GM11168 (cell line): ENCODE measurements around the gene ITGB5.
"Not testable (repeated sequence)": the region's sequence is repeated elsewhere in the genome, so short reads cannot be mapped to it uniquely, and the experiment has no call there.

Experiments used
- in situ Hi-C: fragments of 300-500 bp; cut with MboI; formaldehyde crosslinking; loops from one replicate; pipeline ENCODE4 v1.12.0; 2022; ENCODE audit warnings: low sequenced_read_pairs; ENCODE audit not compliant: unreplicated experiment

The ITGB5 gene

DNA sequence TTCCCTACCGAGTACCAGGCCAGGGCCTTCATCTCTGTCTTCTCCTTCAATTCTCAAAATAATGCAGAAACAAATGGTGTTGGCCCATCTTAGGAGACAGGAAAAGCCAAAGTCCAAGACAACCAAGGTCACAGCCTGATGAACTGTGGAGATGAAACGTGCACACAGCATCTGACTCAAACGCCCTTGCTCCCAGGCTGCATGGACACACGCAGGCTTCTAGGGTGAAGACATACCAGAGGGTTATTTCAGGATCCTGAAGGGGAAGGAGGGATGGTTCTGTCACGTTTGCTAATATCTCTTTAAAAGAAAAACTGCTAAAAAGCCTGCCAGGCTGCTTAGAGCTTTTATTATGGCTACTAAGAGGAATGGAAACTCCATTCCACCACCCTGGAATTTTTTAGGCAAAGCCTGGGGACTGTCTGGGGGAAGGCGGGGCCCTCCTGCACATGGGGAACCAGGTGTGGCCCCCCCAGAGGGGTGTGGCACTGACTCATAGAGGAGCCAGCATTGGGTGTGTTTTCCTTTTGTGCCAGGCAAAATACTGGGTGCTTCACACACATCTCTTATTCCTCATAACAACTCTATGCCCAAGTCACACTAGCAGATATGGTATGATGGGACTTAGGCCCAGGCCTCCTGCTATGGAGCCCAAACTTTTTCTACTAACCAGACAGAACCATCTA lies 94.0 kb downstream of the ITGB5 start:
- in situ Hi-C loops: no loop called here

DNA sequence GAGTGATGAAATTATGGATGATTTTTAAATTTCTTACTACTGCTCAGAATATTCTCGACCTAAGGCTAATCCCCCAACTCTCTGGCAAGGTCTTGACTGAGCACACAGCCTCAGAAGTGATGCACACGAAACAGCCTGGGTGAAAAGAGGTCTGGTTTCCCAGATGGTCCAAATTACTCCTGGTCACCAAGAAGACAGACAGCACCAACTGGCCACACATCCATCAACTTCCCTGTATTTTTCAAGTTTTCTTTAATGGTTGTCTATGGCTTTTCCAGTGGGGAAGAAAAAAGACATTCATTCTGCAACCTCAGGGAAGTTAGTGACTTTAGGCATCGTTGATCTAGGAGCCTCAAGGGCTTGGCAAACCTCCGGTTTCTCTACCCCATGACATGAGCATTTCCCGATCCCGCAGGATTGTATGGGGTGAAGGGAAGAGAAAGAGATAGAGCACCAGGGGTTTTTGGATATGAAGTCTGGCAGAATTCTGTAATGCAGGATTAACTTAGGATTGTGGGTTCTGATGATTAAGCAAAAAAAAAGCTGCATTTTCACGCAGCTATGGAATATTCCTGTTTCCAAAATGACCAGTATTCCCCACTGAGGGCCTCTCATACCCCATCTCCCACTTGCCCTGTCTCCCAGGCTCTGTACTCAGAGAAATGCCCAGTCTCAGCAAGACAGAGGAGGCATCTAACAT lies 94.7 kb downstream of the ITGB5 start:
- in situ Hi-C loops: no loop called here

DNA sequence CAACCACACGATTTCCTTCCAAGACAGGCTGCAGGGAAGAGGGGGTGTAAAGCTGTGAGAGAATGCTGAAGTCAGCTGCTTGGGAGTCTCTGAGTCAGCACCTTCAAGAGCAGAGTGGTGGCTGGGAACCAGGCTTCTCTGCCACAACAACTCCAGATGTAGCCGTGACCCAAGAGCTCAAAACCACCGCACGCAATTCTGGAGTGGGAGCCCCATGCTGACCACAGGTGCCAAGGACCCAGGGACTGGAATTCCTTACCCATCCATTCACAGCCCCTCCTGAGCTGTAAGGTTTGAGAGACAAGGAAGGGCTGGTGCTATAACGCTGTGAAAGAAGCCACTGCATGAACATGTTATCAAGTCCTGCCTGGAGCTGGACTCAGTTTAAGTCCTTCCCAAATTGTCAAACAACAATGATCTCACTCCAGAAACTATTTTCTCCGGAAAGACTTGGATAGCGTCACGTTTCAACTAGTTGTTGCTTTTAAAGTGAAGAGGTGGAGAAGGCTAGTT lies 95.5 kb downstream of the ITGB5 start:
- in situ Hi-C loops: no loop called here

DNA sequence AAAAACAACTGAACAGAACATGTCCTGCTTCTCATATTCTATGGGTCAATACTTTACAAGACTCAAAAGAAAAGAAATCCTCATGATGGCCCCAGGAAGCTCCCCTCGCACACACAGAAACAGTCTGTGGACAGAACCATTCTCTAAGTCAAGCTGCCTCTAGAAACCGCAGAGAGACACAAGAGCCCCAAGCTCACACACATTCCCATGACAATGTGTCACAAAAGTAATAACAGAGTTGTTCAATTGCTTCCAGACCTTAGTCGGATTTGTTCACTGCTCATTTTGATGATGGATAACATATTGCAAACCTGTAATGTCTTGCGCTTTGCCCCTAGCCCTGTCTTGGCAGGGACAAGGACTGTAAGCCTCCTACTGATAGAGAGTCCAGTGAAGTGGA lies 96.0 kb downstream of the ITGB5 start:
- in situ Hi-C loops: no loop called here

DNA sequence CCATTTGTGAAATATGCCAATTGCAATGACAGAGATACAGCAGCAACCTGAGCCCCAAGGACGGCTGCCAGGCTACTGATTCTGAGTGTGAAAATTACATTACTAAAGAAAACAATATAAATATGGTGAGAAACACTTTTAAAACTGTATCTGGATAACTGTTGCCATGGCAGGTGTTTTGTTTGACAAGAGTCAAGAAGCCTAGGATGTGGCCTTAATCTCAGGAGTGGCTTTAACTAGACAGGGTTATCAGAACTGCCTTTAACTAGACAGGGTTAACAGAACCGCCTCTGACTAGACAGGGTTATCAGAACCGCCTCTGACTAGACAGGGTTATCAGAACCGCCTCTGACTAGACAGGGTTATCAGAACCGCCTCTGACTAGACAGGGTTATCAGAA lies 98.1 kb downstream of the ITGB5 start:
- in situ Hi-C loops: not testable (repeated sequence)

DNA sequence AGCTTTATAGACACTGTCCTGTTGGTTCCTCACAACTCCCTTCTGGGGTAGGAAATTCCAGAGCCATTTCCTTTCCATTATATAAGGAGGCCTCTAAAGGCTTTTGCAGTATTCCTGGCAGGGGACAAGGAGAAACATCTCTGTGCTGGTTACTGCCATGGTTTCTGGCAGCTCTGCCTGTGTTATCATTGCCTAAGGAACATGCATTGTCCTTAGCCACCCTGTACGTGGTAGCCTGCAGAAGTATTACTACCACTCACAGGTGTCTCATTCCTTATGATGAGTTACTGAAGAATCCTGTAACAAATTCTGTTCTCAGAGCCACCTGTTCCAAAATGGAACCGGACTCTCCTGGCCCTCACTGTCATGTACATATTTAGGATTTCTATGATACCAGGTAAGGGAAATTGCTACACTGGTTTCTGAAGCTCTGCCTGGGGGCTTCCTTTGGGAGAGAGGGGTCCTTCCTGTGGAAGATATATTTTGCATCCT lies 98.9 kb downstream of the ITGB5 start:
- in situ Hi-C loops: no loop called here

DNA sequence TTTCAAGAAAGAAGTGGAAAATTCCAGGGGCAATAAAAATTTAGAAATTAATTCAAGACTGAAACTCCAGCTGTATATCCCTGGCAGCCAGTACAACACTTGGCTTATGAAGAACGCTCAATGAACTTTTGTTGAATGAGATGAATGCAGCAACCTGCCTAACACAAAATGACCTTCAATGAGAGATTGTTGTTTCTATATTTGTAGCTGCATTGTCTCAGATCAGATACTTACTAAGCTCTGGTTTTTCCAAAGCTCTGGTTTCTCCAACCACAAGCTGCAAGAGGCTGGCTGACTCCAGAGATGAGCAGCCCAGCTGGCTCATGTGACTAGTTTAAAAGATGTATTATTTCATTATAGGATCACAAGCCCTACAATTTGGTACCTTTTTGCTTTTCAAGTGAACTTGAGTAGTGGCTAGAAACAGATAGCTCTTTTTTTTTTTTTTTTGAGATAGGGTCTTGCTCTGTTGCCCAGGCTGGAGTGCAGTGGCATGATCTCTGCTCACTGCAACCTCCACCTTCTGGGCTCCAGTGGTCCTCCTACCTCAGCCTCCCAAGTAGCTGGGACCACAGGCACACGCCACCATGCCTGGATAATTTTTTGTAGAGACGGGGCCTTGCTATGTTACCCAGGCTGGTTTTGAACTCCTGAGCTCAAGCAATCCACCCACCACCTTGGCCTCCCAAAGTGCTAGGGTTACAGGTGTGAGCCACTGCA lies 99.5 kb downstream of the ITGB5 start:
- in situ Hi-C loops: no loop called here

DNA sequence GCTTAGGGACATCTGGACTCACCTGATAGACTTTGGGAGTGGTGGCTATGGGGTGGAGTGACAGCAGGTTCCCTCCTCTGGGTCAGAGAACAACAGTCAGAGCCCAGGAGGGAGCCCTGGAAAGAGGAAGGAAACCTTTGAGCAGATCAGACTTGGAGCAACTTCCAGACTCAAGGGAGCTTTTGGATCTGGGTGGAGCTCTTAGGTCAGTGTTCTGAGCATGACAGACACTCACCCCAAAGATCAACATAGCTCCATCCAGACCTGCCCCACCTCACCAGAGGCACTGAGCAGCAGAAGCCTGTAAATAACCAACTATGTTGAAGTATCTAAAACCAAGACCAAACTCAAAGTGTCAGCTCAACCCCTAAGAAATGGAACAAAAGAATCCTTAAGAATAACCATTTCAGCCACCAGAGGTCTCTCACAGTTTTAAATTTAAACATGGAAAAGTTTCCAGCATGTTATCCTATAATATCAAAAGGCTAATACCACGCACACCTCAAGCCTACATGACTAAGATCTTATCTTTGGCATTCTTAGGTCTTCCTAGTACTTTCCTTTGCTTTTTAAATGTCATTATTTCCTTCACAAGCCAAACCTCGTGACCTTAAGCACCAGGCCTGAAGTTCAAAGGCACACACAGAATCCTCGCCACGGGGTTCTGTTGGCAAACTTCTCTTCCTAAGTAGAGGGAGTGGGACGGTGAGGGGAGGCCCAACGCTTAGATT lies 100.5 kb downstream of the ITGB5 start:
- in situ Hi-C loops: no loop called here

DNA sequence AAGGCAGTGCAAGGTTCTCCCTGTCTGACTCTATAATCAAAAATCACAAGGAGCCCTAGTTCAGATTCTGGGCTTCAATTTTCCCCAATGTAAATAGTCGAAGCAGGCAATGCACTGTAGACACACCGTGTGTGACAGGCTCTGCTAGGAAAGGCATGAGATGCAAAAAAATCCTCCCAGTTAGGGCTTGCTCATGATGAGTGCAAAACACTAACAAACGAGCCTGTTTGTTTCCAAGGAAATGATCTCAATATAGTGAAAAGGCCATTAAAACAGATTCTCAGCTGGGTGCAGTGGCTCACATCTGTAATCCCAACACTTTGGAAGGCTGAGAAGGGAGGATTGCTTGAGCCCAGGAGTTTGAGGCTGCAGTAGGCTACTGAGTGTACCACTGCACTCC lies 101.2 kb downstream of the ITGB5 start:
- in situ Hi-C loops: no loop called here

DNA sequence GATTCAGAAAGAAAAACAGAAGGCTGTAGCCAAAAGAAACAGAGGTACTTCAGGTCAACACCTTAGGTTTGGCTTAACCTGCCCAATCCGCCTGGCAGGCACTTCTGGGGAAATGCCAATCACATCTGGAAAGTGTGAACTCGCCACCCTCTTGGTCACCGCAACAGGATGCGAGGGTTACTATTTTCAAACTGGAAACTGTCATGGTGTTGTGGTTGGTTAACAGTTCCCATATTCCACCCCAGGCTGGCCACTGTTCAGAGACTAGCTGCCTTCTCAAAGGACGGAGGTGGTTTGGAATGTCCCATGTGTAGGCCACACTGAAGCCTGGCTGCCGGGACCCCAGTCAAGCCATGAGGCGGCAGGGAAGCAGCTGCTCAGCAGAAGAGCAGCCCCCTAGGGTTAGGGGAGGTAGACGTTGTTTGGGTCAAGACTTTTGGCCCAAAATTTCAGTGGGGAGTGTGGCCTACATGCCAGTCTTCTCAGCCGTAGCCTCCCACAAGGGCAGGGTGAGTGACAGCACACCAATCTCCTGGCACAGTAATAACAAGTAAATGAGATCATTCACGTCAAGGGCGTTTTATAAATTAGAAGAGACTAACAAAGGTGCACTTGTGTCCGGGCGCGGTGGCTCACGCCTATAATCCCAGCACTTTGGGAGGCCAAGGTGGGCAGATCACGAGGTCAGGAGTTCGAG lies 102.3 kb downstream of the ITGB5 start:
- in situ Hi-C loops: no loop called here

DNA sequence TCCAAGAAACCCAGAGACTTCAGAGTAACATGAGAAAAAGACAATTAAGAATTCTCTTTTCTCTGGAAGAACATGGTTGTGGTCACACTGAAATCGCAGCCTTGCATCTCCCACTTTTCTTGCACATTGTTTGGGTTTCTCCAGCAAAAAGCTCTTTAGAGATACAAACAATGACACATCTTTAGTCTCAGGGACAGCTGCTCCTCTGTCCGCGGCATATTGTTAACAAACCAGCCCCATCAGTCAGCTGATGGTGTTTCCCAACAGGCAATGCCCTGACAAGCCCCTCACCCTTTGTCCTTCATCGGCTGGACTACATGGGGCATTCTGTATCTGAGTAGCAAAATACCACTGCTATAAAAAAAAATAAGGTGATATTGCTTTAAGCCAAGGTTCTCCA lies 103.5 kb downstream of the ITGB5 start:
- in situ Hi-C loops: no loop called here

DNA sequence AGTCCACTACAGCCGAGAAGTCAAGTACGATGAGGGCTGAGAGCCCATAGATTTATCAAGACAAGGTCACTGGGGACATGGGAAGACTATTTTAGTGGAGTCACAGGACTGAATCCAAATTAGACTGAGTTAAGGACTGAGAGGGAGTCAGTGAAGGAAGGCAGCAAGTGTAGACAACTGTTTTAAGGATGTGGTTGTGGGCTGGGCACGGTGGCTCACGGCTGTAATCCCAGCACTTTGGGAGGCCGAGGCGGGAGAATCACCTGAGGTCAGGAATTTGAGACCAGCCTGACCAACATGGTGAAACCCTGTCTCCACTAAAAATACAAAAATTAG lies 104.8 kb downstream of the ITGB5 start:
- in situ Hi-C loops: not testable (repeated sequence)

DNA sequence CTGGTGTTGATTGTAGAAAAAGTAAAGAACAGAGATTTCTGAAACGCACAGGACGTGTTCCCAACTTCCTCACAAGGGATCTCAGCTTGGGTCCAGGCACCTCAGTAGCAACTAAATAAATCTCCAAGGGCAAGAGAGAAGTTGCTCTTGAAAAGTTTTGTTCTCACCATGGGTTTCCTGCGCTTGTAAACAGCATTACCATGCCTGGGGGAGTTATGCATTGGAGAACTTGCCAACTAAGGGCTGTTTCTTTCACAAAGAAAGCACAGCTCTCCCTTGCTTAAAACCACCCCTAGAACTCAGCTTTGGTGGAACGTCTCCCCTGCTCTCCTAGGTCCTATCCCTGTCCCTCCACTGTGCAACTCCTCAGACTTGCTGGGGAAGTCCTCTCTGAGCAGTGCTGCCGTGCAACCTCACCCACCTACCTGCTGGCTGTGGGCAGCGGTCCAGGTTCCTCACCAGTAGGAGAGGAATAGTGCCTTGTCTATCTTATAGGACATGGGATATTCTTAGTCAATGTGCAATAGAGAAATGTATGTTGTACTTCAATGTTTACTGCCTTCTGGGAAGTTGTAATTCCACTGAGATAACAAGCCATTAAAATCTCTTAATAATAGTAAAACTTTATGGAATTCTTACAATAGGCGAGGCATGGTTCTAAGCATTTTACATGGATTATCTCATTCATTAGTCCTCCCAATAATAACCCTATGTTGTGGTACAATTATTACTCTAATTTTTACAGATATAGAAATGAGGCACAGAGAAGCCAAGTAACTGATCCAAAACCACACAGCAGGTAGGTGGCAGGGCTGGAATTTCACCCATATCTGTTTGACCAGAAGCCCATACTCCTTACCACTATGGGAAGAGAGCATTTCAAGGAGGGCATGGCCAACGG lies 105.4 kb downstream of the ITGB5 start:
- in situ Hi-C loops: no loop called here

DNA sequence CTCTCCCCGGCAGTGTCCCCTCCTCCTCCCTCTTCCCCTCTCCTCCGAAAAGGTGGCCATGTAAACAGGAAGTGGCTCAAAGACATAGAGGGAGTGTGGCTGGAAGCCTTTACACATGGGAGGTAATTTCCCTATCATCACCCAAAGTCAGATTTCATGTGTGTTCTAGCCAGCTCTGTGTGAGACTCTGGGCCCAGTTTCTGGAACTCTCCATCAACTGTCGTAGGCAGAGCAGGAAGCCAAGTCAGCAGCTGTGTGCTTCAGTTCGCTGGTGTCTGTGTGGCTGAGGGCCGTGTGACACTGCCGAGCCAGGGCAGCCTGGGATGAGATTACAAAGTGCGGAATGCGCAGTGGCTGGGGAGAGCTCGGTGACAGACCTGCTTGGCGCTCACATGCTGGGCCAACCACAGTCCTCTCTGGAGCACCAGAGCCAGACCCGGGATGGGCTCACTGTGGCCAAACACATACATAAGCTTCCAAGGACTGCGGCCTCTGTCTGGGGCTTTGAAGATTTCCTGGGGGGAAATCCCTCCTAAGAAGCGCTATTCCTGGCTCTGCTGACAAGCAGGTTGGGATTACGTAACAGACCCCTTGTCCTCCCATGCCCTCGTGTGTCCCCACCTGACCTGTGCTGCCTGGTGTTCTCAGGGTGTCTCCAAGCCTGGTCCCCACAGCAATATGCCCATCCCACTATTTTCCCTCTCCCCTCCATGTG lies 106.2 kb downstream of the ITGB5 start:
- in situ Hi-C loops: no loop called here

DNA sequence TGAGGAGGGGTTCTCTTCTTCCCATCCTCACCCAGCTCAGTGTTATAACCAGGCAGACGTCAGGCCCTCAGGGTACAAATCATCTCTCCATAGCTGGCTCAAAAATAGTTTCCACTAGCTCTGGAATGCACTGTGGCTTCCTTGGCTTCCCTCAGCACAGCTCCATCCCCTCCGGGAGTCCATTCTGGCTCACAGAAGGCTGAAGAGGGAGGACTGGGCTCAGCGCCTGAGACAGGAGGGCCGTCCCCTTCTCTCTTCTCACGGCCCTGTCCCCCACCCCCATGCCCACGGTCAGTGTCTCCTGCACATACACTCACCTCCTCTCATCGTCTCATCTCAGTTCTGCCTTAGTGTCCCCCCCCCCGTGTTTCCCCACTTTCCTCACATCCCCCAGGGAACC lies 106.8 kb downstream of the ITGB5 start:
- in situ Hi-C loops: no loop called here

DNA sequence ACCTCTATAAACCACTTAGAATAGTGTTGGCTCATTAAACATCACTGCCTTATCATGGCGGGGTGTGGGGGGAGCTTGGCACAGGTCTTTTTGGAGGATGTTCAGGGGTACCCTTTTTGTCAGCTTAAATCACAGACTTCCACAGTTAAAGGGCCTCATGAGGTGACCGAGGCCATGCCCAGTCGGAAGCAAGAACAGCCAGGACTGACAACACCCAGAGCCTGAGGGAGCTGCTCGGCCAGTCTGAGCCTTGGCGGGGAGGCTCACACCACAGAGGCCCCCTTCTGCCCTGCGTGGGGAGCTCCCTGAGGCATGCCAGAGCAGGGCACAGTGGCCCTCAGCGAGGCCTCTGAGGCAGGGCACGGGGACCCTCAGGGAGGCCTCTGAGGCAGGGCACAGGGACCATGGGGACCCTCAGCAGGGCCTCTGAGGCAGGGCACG lies 107.4 kb downstream of the ITGB5 start:
- in situ Hi-C loops: no loop called here

DNA sequence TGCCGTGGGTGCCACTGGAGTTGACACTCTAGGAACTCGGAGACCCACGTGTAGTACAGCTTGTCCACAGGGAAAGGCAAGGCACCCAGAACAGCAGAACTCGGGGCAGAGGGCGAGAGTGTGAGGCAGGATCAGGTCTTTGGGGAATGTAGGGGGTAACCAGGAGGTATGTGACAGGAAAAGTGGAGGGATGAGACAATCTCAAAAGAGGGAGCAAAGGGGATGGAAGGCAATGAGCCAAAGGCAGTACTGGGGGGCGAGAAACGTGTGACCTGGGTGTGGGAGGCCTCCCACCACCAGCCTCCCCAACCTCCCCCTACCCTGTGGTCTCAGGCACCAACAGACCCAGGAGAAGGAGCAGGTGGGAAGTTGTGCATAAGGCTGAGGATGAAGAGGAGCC lies 108.0 kb downstream of the ITGB5 start:
- in situ Hi-C loops: no loop called here

DNA sequence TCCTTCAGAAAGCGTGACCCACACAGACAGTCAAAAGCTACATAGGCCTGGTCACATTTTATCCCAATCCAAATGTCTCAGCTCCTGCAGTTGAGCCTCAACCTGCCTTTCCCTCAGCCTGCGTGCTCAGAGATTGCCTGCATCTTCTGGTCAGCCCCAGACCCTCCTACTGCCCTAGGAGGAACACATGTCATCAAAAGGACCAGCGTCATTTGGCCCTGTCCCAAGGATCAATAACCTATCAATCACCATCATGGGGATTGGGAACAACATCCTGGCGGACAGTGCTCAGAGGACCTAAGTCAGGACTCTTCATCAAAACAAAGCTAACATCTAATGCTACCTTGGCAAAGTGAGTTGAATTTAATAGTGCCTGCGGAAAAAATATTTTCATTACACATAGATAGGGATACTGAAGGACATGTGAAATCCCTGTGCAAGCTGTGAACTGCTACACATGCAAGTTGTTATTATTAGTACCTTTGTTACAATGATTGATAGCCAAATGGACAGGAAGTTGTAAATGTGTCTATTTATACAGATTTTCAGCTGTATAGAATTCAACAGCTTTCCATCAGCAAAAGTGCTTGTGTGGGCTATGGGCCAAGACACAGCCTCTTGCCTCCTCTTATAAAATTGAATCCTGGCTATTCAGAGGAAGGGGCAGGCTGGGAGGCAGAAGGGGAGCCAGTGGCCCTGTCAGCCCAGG lies 109.2 kb downstream of the ITGB5 start:
- in situ Hi-C loops: no loop called here
